CD4-positive, alpha-beta T cell treated with Interleukin-12 subunit alpha and Interleukin-12 subunit beta, for 1 hour (primary cell): Measurements from ENCODE around the gene DLGAP1.
"Not testable (repeated sequence)": the region's sequence is repeated elsewhere in the genome, so short reads cannot be mapped to it uniquely, and the experiment has no call there.

Experiments
- DNase-seq: peaks from one replicate; pipeline ENCODE4 v3.0.0-alpha.2; 2020

The DLGAP1 gene

DNA sequence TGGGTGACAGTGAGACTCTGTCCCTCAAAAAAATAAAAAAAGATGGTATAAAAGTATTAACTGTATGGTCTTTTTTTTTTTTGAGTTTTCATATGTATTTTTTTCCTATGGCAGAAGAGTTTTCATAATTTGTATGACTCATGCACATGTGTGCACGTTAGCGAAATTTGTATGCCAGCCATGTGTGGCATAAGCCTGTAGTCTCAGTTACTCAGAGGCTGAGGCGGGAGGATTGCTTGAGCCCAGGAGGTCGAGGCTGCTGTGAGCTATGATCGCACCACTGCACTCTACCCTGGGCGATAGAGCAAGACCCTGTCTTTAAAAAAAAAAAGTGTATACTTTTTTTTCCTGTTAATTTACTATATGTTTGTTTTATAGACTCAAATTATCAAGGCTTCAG, 844.3 kb downstream of the DLGAP1 start:
- no peak for DNase-seq

DNA sequence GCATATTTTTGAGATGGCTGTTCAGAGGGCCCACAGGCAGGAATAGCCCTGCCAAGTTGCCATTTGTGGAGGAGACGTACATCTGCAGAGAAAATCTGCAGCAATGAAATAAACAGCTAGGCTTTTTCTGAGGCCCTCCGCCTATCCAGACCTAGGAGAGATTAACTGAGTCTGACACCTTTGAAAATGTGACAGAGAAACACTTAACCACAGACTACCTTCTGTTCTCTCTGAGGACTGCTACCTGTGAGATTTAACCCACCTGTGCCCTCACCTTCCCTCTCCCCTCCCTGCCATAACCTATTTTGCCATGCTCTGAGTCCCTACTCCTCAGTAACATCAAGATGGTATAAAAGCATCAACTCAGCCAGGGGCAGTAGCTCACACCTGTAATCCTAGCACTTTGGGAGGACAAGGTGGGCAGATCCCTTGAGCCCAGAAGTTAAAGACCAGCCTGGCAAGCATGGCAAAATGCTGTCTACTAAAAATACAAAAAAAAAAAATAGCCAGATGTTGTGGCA, 844.9 kb downstream of the DLGAP1 start:
- no peak for DNase-seq

GRCh38 chr18:3608488-3608887, 846.6 kb downstream of the DLGAP1 start:
- no peak for DNase-seq

- DNase-seq: not testable (repeated sequence)
Observed at GRCh38 chr18:3608099-3608453, 847.0 kb downstream of the DLGAP1 start.

- no peak for DNase-seq
Observed at GRCh38 chr18:3607309-3608098, 847.6 kb downstream of the DLGAP1 start.

DNA sequence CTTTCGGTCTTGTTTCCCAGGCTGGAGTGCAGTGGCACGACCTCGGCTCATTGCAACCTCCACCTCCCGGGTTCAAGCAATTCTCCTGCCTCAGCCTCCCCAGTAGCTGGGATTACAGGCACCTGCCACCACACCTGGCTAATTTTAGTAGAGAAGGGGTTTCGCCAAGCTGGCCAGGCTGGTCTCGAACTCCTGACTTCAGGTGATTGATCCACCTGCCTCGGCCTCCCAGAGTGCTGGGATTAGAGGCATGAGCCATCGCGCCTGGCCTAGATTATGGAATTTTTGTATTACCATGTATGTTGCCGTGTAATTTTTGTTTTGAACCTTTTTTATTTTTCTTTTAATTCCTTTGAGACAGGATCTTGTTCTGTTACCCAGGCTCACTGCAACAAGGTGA, 848.2 kb downstream of the DLGAP1 start:
- not testable (repeated sequence) for DNase-seq

DNA sequence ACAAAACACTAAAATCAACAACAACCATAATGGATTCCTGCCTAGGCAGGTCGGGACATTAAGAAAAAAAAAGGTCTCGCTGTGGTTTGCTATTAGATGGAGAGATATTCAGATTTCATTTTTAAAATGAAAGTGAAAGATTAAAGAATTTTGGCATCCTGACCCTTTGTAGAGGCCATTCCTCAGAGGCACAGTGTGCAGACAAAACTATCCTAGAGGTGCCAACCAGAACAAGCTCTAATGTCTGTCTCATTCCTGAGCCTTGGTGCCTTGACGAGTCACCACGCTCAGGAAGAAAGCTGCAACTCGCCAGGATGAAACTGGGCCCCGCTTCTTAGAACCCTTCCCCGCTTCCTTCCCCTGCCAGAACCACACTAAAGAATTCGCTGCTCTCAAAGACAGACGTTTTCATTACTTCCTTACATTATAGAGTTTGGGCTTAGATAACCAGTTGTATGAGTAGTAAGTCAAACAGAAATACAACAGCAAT, 849.1 kb downstream of the DLGAP1 start:
- DNase-seq: peak; percentile 43

DNA sequence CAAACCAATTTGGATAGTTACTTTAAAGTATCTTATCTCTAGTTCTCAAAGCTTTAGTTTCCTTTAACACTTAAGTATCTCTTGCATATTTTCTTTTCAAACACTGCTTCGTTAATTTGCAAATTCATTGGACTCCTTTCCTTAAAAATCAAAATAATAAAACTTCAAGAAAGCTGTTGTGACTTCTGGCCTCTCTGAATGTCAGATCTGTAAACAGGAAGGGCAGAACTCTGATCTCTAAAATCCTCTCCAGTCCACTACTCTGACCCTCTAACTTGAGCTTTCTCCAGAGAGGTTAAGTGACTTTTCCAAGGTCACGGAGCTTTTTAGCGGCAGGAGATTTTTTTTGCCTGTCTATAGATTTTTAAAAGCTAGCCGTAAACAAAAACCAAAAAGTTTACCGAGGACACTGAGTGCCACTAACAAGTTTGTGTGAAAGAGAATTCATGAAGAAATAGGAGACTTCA, 849.6 kb downstream of the DLGAP1 start:
- DNase-seq: no peak

GRCh38 chr18:3604498-3605408, 850.4 kb downstream of the DLGAP1 start:
- DNase-seq: peak; percentile 58

DNA sequence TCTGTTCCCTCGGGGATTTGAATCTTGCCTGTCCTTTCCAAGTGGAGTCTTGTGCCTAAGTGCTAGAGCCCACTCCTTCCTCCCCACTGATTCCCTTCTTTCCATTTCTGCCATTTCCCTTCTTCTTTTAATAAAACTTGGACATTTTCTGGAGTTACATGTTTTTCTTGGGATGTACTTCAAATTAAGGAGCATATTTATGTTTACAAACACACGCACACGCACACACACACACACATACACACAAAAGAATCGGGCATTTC, 850.9 kb downstream of the DLGAP1 start:
- no peak for DNase-seq

DNA sequence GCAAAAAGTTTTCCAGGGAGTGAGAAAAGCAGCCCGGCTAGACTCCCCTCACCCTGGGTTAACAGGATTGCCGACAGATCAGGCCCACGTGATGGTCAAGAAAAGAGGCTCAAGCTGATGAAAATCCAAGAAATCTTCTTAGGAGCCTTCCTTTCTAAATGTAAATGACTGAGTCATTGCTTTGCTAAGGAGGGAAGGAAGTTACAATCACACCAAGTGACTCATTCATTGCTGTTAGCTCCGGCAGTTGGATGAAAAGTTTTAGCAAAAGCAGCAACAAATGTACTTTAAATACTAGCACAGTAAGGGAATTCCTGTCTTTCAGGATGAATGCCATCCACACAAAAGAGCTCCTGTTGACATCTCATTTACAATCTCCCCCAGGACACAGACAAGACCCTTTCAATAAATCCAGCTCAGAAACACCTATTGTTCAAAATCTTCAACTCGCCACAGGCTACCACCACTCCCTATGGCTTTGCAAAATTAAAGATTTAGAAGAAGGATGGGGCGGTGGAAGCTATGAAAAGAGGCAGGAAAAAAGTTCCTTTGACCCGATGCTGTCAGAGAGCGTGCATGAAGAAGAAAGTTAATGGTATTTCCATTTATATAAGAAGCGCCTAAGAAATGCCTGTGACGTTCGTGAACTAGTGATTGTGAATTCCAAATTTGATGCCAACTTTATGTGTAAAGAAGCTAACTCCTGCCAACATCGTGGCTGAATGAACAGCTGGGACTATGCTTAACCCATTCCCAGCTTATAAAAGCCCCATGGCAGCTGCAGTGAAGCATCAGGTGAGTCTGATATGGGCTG, 851.5 kb downstream of the DLGAP1 start:
- DNase-seq: peak; percentile 47

- DNase-seq: not testable (repeated sequence)
Observed at GRCh38 chr18:3601106-3601755, 853.9 kb downstream of the DLGAP1 start.

- no peak for DNase-seq
Observed at GRCh38 chr18:3599861-3600260, 855.2 kb downstream of the DLGAP1 start.

- no peak for DNase-seq
Observed at GRCh38 chr18:3599195-3599594, 855.9 kb downstream of the DLGAP1 start.

GRCh38 chr18:3598581-3598980, 856.5 kb downstream of the DLGAP1 start:
- DNase-seq: no peak

GRCh38 chr18:3597409-3598357, 857.4 kb downstream of the DLGAP1 start:
- no peak for DNase-seq

- DNase-seq: peak; percentile 66
Observed at GRCh38 chr18:3596637-3597384, 858.3 kb downstream of the DLGAP1 start.

DNA sequence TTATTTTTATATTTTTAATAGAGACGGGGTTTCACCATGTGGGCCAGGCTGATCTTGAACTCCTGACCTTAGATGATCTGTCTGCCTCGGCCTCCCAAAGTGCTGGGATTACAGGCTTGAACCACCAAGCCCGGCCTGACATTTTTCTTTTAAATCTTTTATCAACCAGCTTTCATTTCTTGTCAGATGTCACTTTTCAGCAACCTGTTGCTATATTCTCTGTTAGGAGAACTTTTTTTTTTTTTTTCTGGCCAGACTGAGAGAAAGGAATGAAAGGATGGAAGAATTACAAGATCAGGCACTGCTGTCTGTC, 858.8 kb downstream of the DLGAP1 start:
- no peak for DNase-seq

DNA sequence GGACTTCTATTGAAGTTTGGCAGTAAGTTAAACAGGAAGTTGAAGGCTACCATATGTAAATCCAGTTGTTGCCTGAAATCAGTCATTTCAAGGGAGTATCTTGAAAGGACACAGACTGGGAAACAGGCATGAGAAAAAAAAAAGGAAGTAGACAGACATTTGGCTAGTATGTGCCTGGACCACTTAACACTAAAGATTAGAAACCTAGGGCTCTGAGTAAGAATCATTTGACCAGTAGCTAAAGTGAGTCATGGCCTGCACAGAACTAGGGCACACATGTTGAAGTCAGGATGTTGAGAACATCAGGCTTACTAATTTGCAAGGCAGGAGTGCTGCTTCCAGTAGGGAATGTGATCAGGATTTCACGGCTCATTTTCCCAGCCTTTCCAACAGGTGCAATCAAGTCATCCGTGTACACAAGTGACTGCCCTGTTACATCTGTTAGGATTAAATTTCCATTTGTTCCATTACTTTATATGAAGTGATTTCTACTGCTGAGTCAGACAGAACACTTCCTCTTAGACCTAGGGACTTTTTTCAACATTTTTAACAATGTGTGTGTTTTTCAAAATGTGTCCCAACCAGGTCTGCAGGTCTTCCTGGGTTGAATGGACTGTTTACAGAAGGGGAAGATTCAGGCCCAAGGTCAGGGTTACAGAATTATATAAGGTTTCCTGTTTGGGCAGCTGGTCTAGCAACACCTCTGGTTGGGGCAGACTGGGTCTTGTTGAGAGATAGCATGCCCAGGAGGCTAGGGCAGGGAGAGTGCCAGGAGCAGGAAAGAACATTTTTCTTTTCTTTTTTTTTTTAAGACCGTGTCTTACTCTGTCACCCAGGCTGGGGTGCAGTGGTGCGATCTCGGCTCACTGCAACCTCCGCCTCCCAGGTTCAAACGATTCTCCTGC, 859.5 kb downstream of the DLGAP1 start:
- DNase-seq: peak; percentile 49
